Upper lobe of left lung (tissue), 4 donors: ENCODE results near the gene GBA3.

Experiments
- POLR2AphosphoS5 ChIP-seq, 2 donors: sonication (generic); formaldehyde crosslinking; IDR thresholded peaks; one replicate each; pipeline ENCODE4 v1.5.1; 2017; ENCODE audit warnings: antibody characterized with exemption in 2 of 2
- TF ChIP-seq, protein P1 (sequence below), 6 experiments: fragments of 450-650 bp in 4 of 6; fragments of 200-600 bp in 2 of 6; sonication (generic) in 2 of 6; IDR thresholded peaks; one replicate each; pipeline ENCODE4 v1.5.1; 2016 to 2019; ENCODE audit warnings: antibody characterized with exemption in 6 of 6

DNA sequence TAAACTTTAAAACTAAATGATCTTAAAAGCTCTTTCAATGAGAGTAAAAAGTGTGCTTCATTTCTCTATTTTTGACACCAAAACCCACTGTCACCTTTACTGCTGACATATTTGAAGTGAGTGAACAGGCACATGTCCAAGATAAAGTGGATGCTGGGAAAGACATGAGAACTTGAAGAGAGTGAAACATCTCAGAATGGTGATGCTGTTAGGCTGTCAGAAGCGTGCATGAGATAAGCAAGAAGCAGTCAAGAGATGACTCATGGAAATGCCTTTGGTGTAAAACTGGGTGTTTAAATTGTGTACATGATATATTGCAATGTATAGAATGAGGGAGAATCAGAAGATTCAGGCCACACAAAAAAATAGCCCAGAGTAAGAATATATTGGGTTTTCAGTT lies 21.8 kb upstream of the GBA3 start:
- no peak for TF ChIP-seq POLR2AphosphoS5 (IDR thresholded peaks at IDR 0.05)
- TF ChIP-seq, protein P1, sequence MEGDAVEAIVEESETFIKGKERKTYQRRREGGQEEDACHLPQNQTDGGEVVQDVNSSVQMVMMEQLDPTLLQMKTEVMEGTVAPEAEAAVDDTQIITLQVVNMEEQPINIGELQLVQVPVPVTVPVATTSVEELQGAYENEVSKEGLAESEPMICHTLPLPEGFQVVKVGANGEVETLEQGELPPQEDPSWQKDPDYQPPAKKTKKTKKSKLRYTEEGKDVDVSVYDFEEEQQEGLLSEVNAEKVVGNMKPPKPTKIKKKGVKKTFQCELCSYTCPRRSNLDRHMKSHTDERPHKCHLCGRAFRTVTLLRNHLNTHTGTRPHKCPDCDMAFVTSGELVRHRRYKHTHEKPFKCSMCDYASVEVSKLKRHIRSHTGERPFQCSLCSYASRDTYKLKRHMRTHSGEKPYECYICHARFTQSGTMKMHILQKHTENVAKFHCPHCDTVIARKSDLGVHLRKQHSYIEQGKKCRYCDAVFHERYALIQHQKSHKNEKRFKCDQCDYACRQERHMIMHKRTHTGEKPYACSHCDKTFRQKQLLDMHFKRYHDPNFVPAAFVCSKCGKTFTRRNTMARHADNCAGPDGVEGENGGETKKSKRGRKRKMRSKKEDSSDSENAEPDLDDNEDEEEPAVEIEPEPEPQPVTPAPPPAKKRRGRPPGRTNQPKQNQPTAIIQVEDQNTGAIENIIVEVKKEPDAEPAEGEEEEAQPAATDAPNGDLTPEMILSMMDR (IDR thresholded peaks at IDR 0.05) = no peak
